Activated T-cell treated with anti-CD3 and anti-CD28 coated beads, Interleukin-2, amount 50 U/mL, for 4 hours (primary cell): ENCODE measurements around the gene FBXL20. TPM values are rescaled to one million over a fixed set of nuclear protein-coding genes. Genes with fewer than 3 reads are reported as not detected.

Experiments
- ATAC-seq, 2 donors: fragments of 200-7000 bp; cut with Tn5 transposase; one replicate each; pipeline ENCODE4 v1.10.0; 2021
- DNase-seq: peaks from one replicate; pipeline ENCODE4 v3.0.0-alpha.2; 2020
- H3K27me3 Mint-ChIP-seq: one replicate; pipeline ENCODE4 v1.8.0; 2021; ENCODE audit warnings: low read depth, mixed read lengths
- H3K36me3 Mint-ChIP-seq: one replicate; pipeline ENCODE4 v1.8.0; 2022; ENCODE audit warnings: mixed read lengths; ENCODE audit not compliant: insufficient read depth
- H3K4me1 Mint-ChIP-seq: one replicate; pipeline ENCODE4 v1.8.0; 2021; ENCODE audit warnings: low read depth, mixed read lengths
- H3K4me3 Mint-ChIP-seq: one replicate; pipeline ENCODE4 v1.8.0; 2021; ENCODE audit warnings: mild to moderate bottlenecking, moderate library complexity, mixed read lengths
- H3K9me3 Mint-ChIP-seq: one replicate; pipeline ENCODE4 v1.8.0; 2021; ENCODE audit warnings: mixed read lengths
- total RNA-seq, 3 donors: library from RNA; stranded (reverse); gene quantifications; one replicate each; pipeline ENCODE4 v1.2.1, GENCODE V29; 2021

Gene FBXL20
- total RNA-seq, 3 donors from 2014 or later: 19.4 to 21.6 (median 20.9) TPM

DNA sequence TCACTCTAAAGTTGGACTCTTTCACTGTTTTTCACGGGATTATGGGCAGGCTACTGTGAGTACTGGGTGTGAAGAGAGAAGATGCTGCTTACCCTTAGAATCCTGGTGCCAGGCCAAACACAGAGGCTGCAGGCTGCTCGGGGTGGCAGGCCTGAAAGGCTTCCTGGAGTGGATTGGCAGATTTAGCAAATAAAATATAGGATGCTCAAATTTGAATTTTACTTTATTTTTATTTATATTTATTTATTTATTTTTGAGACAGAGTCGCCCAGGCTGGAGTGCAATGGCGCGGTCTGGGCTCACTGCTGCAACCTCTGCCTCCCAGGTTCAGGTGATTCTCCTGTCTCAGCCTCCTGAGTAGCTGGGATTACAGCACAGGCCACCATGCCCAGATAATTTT is 160.8 kb downstream of the FBXL20 start:
- DNase-seq (no peak), ATAC-seq (no peak)
- no peaks in the 10 kb centered on the region for H3K9me3 Mint-ChIP-seq
- peaks cover 32% of the 10 kb centered on the region for H3K4me1 Mint-ChIP-seq
- no peaks in the 10 kb centered on the region for H3K36me3 Mint-ChIP-seq
- H3K4me3 Mint-ChIP-seq: no peak overlapping the region
- peaks cover 1% of the 10 kb centered on the region for H3K27me3 Mint-ChIP-seq

DNA sequence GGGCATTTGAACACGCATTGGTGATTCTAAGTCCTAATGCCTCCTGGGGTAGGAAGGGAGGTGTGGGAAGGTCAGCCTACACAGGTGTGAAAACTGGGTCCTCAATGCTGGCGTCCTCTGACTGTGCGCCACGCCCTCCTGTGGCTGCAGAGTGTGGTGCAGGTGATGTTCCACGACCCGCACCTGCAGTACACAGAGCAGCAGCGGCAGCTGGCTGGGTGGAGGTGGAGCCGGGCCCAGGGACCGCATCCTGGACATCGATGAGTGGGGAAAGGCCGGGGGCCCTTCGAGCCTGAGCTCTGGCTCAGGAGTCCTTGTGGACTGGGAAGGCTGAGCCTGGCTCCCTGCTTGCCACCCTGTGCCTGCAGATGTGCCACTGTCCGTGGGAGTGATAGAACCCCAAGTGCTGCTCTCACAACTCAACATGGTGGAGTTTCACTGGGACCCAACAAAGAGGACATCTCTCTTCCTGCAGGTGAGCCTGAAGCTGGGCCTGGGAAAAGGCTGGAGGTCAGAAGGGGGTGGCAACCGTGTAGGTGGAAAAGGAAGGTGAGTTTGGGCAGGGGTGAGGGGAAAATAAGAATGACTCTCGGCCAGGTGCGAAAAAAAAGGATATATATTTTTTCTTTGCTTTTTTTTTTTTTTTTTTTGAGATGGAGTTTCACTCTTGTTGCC is 161.6 kb downstream of the FBXL20 start:
- peak; percentile 38 to 42 for ATAC-seq
- peak overlapping the region; percentile 9 for H3K4me3 Mint-ChIP-seq
- no peaks in the 10 kb centered on the region for H3K9me3 Mint-ChIP-seq
- no peaks in the 10 kb centered on the region for H3K36me3 Mint-ChIP-seq
- DNase-seq: peak; percentile 58
- peaks cover 1% of the 10 kb centered on the region for H3K27me3 Mint-ChIP-seq
- H3K4me1 Mint-ChIP-seq: peaks cover 33% of the 10 kb centered on the region

DNA sequence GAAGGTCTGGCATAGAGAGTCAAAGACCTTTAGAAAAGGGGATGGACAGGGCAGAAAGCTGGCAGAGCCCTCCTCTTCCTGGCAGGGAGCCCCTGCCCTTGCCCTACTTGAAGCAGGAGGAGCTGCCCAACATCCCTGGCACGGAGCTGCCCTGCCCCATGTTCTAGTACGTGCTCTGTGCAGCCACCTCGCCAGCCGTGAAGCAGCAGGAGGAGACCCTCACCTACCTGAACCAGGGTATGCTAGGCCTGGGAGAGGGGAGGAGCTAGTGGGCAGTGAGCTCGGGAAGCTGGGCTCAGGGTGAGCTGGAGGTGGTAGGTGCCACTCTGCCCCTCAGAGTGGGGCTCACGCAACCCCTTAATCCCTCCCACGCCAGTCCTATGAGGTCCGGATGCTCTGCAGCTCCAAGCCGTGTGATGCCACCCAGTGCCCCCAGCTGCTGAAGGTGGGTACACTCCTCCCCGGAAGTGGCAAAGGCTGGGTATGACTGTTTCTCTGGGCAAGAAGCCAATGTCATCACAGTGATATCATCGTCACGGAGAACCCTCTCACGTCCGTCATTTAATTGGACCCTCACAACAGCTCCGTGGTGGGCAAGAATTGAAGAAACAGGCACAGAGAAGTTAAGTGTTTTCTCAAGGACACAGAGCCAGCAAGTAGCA is 163.0 kb downstream of the FBXL20 start:
- peak overlapping the region; percentile 29 for H3K4me3 Mint-ChIP-seq
- H3K27me3 Mint-ChIP-seq: peaks cover 1% of the 10 kb centered on the region
- peaks cover 27% of the 10 kb centered on the region for H3K4me1 Mint-ChIP-seq
- no peaks in the 10 kb centered on the region for H3K36me3 Mint-ChIP-seq
- no peaks in the 10 kb centered on the region for H3K9me3 Mint-ChIP-seq
- DNase-seq: peak; percentile 68
- peak; percentile 80 to 83 for ATAC-seq

DNA sequence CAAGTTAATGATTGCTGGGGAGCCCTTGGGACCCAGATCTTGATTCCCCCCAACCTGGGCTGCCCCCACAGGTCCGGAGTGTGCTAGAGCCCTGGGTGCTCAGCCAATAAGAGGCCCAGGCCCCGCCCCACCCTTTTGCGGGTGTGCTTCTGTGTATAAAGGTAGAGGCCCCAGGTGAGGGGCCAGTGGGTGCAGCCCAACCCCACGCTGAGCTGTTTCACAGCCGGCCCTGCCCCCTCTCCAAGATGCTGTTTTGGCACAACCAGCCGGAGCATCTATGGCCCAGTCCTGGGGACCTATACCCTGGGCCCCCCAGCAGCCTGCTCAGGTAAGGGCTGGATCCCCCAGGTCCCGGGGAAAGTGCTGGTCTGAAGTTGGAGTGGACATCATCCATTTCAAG is 163.8 kb downstream of the FBXL20 start:
- Mint-ChIP-seq H3K27me3 (peaks cover 1% of the 10 kb centered on the region), H3K9me3 (no peaks in the 10 kb centered on the region), H3K36me3 (no peaks in the 10 kb centered on the region), H3K4me3 (no peak overlapping the region), H3K4me1 (peaks cover 27% of the 10 kb centered on the region)
- no peak for DNase-seq
- ATAC-seq: no peak

DNA sequence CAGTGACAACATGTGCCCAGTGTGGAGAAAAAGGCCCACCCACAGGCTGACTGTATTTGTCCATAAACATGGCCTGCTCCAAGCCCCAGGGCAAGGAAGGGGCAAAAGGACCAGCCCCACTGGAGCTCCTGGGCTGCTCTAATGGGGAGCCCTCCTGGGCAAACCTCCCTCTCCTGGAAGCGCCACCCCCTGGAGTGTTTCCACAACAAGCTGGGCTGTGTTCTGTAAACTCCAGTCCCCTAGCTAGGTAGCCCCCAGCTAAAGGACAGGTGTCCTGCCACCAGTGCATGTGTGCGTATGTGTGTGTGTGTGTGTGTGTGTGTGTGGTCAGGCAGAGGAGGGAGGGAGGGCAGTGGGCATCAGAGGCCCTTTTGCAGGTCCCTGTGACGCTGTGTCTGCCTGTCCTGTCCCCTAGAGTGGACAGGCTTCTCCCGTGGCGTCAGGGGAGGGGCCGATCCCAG is 164.4 kb downstream of the FBXL20 start:
- no peak for ATAC-seq

DNA sequence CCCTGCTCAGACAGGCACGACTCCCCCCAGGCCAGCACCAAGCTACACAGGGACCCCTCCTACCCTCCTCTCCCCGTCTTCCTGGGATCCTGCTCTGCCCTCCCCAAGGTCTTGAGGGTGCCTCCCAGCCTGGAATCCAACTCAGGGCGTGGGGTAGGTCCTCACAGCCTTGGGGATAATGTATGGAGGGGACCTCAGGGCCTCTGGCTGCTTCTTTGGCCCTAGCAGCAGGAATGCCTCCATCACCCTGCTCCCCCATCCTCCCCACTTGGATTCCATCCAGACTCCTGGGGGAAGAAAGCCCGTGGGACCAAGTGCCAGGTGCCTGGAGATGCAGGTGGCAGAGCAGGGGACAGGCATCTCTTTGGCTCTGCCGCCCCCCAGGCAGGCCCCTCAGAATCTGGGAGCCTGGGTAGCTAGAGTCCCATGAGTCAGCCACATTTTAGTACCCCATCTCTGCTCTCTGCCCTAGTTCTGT is 164.9 kb downstream of the FBXL20 start:
- Mint-ChIP-seq H3K36me3 (no peaks in the 10 kb centered on the region), H3K27me3 (peaks cover 8% of the 10 kb centered on the region), H3K4me1 (peaks cover 36% of the 10 kb centered on the region), H3K9me3 (no peaks in the 10 kb centered on the region), H3K4me3 (no peak overlapping the region)
- no peak for DNase-seq
- no peak for ATAC-seq

More for the DNA sequence above, 164.4 kb downstream of the FBXL20 start:
- Mint-ChIP-seq H3K4me3 (no peak overlapping the region), H3K27me3 (peaks cover 5% of the 10 kb centered on the region), H3K9me3 (no peaks in the 10 kb centered on the region), H3K36me3 (no peaks in the 10 kb centered on the region), H3K4me1 (peaks cover 31% of the 10 kb centered on the region)
- DNase-seq: no peak

DNA sequence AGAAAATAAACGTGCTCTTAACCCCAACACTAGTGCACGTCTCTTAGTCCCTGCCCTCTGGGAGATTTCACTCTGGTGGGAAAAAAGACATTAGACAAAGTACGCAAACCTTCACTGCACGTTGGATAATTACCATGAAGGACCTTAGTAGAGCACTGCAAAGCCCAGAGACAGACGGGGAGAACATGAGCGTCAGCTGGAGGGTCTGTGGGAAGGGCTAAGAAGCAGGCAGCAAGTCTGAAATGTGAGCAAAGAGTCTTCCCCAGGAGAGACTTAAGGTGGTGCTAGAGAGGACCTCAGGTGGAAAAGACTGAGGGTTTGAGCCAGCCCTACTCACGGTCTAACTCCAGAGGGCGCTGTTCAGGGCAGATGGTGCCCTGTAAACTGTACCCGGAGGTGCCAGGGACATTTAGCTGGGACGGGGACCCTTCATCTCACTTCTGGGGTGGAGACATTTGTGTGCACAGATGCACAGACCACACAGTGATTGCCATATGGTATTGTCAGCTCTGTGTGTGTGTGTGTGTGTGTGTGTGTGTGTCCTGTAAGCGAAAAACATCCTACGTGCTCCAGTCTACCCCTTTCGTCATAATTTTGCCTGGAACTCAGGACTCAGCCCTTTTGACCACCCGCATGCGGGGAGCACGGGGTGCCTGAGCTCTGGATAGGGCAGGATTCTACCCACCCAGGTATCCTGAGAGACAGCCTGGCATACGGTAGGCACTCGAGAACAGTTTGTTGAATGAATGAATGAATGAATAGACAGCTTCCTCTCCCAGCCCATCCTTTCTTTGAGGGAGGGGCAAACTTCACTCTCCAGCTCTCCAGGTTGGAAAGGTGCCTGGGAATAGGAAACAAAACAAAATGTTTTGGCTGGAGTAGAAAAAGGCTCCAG is 165.6 kb downstream of the FBXL20 start:
- peaks cover 8% of the 10 kb centered on the region for H3K27me3 Mint-ChIP-seq

DNA sequence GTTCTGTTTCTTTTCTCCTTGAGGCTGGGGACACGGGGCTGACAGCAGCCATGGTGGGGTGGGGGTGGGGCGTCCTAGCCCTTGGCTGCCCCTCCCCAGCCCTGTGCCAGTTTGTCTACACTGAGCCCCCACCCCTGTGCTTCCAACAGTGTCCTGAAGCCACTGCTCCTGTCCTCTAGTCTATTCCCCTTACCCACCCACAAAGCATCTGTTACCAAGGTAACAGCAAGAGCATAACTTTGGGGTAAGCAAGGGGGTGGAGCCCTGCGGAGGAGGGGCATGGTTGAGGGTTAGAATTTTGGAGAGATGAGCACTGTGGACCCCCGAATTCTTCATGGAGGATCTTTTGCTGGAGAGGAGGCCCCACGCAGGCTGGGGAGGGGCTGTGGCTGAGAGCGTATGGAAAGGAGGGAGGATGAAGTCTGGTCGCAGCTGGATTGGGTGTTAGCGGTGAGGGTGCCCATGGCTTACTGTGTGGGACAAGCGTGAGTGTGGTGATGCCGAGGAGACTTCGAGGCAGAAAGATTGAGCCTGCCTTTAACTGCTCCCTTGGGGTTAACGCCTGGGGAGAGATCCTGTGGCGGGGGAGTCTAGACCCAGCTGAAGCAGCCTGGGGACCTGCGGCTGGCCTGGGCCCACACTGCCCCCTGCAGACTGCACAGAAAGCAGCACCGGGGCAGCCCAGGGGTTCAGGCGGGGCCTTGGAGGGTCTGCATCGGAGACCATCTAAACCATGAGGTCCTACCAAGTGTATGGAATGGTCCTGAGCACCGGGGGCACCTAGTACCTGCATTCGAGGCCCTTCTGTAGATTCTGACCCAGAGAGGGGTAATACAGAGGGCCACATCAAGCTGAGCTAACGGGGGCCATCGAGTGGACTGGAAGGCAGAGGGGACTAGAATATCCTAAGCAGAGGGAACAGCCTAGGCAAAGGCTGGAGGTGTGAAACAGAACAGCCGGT is 169.6 kb downstream of the FBXL20 start:
- no peaks in the 10 kb centered on the region for H3K36me3 Mint-ChIP-seq
- no peaks in the 10 kb centered on the region for H3K9me3 Mint-ChIP-seq
- peak; percentile 83 to 89 for ATAC-seq

More for the DNA sequence above, 165.6 kb downstream of the FBXL20 start:
- Mint-ChIP-seq H3K4me3 (no peak overlapping the region), H3K9me3 (no peaks in the 10 kb centered on the region), H3K36me3 (no peaks in the 10 kb centered on the region), H3K4me1 (peaks cover 37% of the 10 kb centered on the region)
- no peak for DNase-seq
- peak; percentile 52 to 54 for ATAC-seq

DNA sequence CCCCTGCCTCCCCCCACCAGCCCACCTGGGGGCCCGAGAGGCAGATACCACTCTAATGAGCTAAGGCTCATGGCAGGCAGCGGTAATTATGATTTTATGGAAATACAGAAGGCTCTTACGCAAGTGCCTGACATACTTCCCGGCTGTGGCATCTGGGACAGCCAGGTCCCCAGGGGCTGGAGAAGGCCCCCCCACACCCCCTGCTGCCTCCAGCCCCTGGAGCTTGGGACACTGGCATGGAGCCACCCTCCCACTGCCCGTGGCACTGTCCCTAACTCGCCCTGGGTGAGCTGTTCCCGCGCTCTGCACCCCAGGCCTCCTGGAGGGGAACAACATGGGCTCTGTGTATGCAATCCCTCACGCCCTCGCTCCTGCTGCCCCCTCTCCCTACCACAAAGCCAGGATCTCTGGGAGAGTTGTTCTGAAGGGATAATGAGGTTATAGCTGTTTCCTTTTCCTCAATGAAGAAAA is 170.3 kb downstream of the FBXL20 start:
- Mint-ChIP-seq H3K9me3 (no peaks in the 10 kb centered on the region), H3K4me3 (no peak overlapping the region), H3K4me1 (peaks cover 15% of the 10 kb centered on the region), H3K36me3 (no peaks in the 10 kb centered on the region), H3K27me3 (peaks cover 31% of the 10 kb centered on the region)
- ATAC-seq (no peak), DNase-seq (no peak)

More for the DNA sequence above, 169.6 kb downstream of the FBXL20 start:
- peak; percentile 57 for DNase-seq
- peaks cover 28% of the 10 kb centered on the region for H3K27me3 Mint-ChIP-seq
- peaks cover 15% of the 10 kb centered on the region for H3K4me1 Mint-ChIP-seq
- peak overlapping the region; percentile 43 for H3K4me3 Mint-ChIP-seq

DNA sequence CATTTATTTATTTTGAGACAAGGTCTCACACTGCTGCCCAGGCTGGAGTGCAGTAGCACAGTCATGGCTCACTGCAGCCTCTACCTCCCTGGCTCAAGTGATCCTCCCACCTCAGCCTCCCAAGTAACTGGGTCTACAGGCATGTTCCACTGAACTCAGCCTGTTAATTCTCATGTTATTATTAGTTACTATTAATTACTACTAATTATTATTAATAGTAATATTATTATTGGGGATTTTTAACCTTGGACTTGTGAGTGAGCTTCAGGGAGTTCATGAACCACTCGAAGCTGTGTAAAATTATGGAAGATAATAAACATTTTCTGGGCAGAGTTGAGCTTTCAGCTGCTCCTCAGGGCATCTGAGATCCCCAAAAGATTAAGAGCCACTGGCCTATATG is 171.1 kb downstream of the FBXL20 start:
- Mint-ChIP-seq H3K4me3 (no peak overlapping the region), H3K4me1 (peaks cover 15% of the 10 kb centered on the region), H3K27me3 (peaks cover 35% of the 10 kb centered on the region), H3K9me3 (no peaks in the 10 kb centered on the region), H3K36me3 (no peaks in the 10 kb centered on the region)
- no peak for DNase-seq
- ATAC-seq: no peak

DNA sequence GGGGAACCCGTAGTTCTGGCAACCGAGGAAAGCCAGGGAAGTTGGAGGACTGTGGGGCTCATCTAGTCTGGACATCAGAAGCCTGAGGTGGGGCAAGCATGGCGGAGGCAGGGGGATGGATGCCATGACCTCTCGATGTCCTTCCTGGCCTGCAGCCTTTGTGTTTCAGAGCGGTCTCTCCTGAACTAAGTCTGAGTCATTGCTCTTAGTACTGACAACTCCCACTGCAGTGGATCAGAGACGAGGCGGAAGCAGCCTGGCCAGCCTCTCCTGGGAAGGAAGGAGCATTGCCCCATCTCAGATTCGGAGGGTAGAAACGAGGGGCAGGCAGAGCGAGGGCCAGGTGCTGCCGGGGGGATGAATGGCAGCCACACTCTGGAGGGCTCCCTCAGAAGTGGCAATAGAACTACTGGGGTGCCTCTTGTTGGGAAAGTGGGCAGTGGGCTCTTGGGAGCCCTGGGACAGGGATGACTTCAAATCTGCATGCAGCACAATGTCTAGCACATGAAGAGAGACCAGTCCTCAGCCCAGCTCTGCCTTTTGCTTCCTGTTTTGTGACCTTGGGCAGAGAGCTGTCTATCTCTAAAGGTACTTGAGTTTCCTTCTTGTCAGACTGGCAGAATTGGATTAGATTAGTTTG is 172.0 kb downstream of the FBXL20 start:
- no peaks in the 10 kb centered on the region for H3K36me3 Mint-ChIP-seq
- H3K9me3 Mint-ChIP-seq: no peaks in the 10 kb centered on the region
- no peak for ATAC-seq
- H3K27me3 Mint-ChIP-seq: peaks cover 36% of the 10 kb centered on the region
- H3K4me1 Mint-ChIP-seq: peaks cover 16% of the 10 kb centered on the region
- H3K4me3 Mint-ChIP-seq: no peak overlapping the region
- no peak for DNase-seq

DNA sequence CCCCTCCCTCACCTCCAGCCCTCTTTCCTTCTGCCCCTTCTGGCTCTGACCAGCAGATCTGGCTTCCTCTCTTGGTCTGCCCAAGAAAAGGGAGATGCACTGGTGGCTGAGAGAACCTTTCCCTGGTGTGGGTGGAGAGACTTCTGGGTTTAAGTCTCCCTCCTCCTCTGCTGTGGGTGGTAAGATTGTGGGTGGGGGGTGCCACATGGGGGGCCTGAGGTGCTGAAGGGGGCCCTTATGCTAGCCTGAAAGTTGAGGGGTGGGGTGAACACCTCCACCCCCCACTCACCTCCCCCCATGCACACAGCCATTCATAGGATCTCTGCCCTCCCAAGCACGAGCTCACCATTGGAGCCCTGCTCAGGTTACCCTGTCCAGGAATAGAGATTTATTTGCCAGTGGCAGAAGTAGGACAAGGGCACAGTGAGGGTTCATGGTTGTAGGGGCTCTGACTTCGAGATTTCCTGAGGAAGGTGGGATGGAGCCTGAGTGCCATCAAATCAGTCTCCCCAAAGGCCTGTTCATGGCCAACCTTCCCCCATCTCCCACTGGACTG is 174.0 kb downstream of the FBXL20 start:
- no peak for ATAC-seq
- H3K27me3 Mint-ChIP-seq: peaks cover 52% of the 10 kb centered on the region
- DNase-seq: no peak
- no peak overlapping the region for H3K4me3 Mint-ChIP-seq
- H3K9me3 Mint-ChIP-seq: no peaks in the 10 kb centered on the region
- H3K36me3 Mint-ChIP-seq: no peaks in the 10 kb centered on the region
- H3K4me1 Mint-ChIP-seq: peaks cover 23% of the 10 kb centered on the region
